Measurements from ENCODE around the gene PARD6G. TPM values are rescaled to one million over a fixed set of nuclear protein-coding genes. Genes with fewer than 3 reads are reported as not detected.
A peak's percentile ranks its signal among the peaks of the same experiment; 100 is the strongest.

Gene PARD6G
- total and polyA plus RNA-seq, 3 donors from 2014 or later: 3.0 to 7.5 (median 5.3) TPM

DNA sequence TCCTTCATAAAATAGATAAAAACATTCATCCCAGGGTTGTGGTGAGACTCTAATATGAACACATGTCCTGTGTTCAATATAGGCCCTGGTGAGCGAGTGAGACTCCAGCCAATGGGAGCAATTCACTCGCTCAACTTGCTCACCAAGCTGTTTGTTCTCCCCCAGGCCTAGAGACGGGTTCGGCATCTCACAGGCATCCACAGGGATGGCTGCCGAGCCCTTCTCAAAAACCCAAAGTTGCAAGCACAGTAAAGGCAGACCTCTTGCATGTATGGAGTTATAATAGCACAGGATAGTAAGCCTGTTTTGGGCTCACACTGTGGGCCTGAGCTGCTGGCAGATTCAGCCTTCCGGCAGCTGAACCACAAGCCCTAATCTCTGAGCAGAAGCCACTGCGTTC, 15.7 kb downstream of the PARD6G start:
- no peak for TF ChIP-seq POLR2A (IDR thresholded peaks at IDR 0.05)
- TF ChIP-seq, protein P1, sequence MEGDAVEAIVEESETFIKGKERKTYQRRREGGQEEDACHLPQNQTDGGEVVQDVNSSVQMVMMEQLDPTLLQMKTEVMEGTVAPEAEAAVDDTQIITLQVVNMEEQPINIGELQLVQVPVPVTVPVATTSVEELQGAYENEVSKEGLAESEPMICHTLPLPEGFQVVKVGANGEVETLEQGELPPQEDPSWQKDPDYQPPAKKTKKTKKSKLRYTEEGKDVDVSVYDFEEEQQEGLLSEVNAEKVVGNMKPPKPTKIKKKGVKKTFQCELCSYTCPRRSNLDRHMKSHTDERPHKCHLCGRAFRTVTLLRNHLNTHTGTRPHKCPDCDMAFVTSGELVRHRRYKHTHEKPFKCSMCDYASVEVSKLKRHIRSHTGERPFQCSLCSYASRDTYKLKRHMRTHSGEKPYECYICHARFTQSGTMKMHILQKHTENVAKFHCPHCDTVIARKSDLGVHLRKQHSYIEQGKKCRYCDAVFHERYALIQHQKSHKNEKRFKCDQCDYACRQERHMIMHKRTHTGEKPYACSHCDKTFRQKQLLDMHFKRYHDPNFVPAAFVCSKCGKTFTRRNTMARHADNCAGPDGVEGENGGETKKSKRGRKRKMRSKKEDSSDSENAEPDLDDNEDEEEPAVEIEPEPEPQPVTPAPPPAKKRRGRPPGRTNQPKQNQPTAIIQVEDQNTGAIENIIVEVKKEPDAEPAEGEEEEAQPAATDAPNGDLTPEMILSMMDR (IDR thresholded peaks at IDR 0.05): no peak
- Histone ChIP-seq H3K36me3 (ENCODE audit: low read depth, missing control alignments) (no peaks in the 10 kb centered on the region), H3K27me3 (no peaks in the 10 kb centered on the region), H3K27ac (no peak overlapping the region), H3K4me1 (no peaks in the 10 kb centered on the region), H3K4me3 (no peak overlapping the region), H3K9me3 (no peaks in the 10 kb centered on the region)
- WGBS, 2 donors: 92 to 99% methylated on average over 7 of the region's 7 CpGs
- no peak for DNase-seq
- intact Hi-C loops (cut with DNase I; ENCODE audit: low total_unique reads): no loop called here

DNA sequence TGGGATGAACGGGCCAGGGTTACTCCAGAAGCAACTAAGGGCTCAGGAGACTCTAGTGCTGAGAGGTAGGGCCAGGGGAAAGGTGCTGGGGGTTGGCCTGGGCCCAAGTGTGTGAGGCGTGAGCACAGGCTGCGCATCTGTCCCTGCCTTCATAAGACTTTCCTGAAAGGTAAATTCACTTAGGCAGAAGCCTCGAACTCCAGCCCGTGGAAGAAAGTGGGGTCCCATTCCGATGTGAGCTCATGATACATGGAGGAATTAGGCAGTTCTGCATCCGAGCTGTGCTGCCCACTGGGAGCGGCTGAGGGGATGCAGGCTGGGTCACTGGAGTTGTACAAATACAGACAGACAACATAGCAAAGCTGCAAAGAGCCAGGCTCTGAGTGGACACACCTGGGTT, 16.2 kb downstream of the PARD6G start:
- no peaks in the 10 kb centered on the region for H3K27me3 ChIP-seq
- intact Hi-C loops (cut with DNase I; ENCODE audit: low total_unique reads): no loop called here
- no peaks in the 10 kb centered on the region for H3K9me3 ChIP-seq
- H3K4me1 ChIP-seq: no peaks in the 10 kb centered on the region
- no peaks in the 10 kb centered on the region for H3K36me3 ChIP-seq (ENCODE audit: low read depth, missing control alignments)
- H3K27ac ChIP-seq: no peak overlapping the region
- DNase-seq: no peak
- 94 to 98% methylated on average over 8 of the region's 8 CpGs for WGBS, 2 donors
- TF ChIP-seq, protein P1 (IDR thresholded peaks at IDR 0.05): no peak
- TF ChIP-seq POLR2A (IDR thresholded peaks at IDR 0.05): no peak
- H3K4me3 ChIP-seq: no peak overlapping the region

DNA sequence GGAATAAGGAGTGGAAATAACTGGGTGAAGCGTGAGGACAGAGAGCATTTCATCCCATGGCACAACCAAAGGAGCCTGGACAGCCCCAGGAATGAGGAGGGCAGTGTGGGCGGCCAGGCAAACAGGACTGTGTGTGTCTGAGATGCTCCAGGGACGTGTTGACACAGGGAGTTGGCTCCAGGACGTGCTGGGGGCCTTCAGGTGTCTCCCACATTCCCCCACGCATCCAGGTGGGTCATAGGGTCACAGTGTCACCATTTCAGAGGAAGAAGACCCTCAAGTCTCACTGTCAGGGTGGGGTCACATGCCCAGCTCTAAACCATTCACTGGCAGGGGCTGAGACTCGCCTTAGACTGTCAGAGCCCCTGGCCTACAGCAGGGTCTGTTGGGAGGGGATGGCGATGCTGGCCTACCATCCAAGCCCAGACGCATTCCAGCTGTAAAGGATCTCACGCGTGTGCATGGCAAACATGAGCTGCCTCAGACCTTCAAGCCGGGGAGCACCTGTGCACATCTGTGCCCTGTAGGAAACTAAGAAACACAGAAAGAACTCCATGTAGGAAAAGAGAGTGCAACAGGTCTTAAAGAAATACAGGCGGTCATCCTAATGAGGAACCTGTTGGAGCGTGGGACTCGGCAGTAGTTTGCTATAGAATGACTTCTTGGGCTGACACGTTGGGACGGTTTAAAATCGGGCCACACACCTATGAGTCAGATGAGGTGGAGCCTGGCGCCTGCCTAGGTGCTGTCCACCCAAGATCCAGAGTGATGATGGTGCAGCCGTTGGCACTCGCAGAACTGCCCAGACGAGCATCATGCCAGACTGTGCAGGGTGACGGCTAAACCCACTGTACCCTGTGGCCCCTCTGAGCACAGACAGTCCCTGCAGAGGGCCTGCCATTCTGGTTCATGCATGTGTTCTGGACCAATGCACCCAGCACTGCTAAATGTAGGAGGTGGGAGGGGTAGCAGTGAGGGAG, 17.3 kb downstream of the PARD6G start:
- Histone ChIP-seq H3K27ac (no peak overlapping the region), H3K4me3 (no peak overlapping the region), H3K4me1 (no peaks in the 10 kb centered on the region), H3K36me3 (ENCODE audit: low read depth, missing control alignments) (no peaks in the 10 kb centered on the region), H3K9me3 (no peaks in the 10 kb centered on the region), H3K27me3 (no peaks in the 10 kb centered on the region)
- WGBS, 2 donors: 91 to 94% methylated on average over 21 to 22 of the region's 22 CpGs
- DNase-seq: no peak
- intact Hi-C loops (cut with DNase I; ENCODE audit: low total_unique reads): no loop called here
- TF ChIP-seq, protein P1 (IDR thresholded peaks at IDR 0.05): no peak
- no peak for TF ChIP-seq POLR2A (IDR thresholded peaks at IDR 0.05)

DNA sequence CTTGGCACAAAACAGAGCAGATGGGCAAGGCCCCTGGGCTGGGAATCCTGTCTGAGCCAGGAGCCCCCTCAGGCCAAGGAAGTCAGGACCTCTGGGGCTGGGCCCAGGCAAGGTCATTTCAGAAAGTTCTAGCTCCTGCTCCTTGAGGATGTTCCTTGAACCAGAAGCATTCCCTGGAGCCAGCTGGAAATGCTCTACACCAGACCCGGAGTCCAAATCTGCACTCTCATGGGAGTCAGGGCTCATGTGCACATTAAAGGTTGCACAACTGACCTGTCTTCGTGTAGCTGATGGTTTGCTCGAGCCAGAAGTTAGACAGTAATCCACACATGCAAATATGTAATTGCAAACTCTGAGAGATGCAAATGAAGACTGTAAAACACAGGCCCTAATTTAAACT, 18.0 kb downstream of the PARD6G start:
- DNase-seq: peak; percentile 43
- Histone ChIP-seq H3K4me1 (no peaks in the 10 kb centered on the region), H3K4me3 (no peak overlapping the region), H3K36me3 (ENCODE audit: low read depth, missing control alignments) (no peaks in the 10 kb centered on the region), H3K27ac (no peak overlapping the region), H3K9me3 (no peaks in the 10 kb centered on the region), H3K27me3 (no peaks in the 10 kb centered on the region)
- intact Hi-C loops (cut with DNase I; ENCODE audit: low total_unique reads): no loop called here
- TF ChIP-seq, protein P1 (IDR thresholded peaks at IDR 0.05): no peak
- no peak for TF ChIP-seq POLR2A (IDR thresholded peaks at IDR 0.05)
- WGBS, 2 donors: 48% methylated on average over 3 of the region's 3 CpGs
